Measurements from ENCODE around the gene BCL6.

GRCh38 chr3:187689984-187690383, 55.3 kb downstream of the BCL6 start:
- TF ChIP-seq CHD4 (IDR thresholded peaks at IDR 0.05) (no peak), TARDBP (IDR thresholded peaks at IDR 0.05; ENCODE audit: borderline replicate concordance) (no peak), ZNF24 (IDR thresholded peaks at IDR 0.05) (no peak), POLR2AphosphoS5 (IDR thresholded peaks at IDR 0.05; ENCODE audit: low read length) (no peak), POLR2A (IDR thresholded peaks at IDR 0.05; ENCODE audit: low read depth, low read length) (no peak), TCF7 (IDR thresholded peaks at IDR 0.05; ENCODE audit: borderline replicate concordance) (no peak), CTCF (IDR thresholded peaks at IDR 0.05 in 2 of 3, conservative IDR thresholded peaks at IDR 0.05 in 1 of 3; ENCODE audit: control insufficient read depth in 2 of 3, extremely low read depth in 1 of 3, insufficient read depth in 1 of 3, low read depth in 3 of 3, low read length in 3 of 3) (no peak), SREBF2 (IDR thresholded peaks at IDR 0.05; ENCODE audit: low read length) (no peak), GABPA (IDR thresholded peaks at IDR 0.05; ENCODE audit: low read depth) (no peak), SP1 (IDR thresholded peaks at IDR 0.05; ENCODE audit: low read depth, low read length) (no peak), EZH2 (IDR thresholded peaks at IDR 0.05; ENCODE audit: borderline replicate concordance, control insufficient read depth, low read depth, low read length) (no peak)
